ENCODE data around the gene DHH.

GRCh38 chr12:49064767-49065152, 29.8 kb downstream of the DHH start:
- TF ChIP-seq, protein P1, sequence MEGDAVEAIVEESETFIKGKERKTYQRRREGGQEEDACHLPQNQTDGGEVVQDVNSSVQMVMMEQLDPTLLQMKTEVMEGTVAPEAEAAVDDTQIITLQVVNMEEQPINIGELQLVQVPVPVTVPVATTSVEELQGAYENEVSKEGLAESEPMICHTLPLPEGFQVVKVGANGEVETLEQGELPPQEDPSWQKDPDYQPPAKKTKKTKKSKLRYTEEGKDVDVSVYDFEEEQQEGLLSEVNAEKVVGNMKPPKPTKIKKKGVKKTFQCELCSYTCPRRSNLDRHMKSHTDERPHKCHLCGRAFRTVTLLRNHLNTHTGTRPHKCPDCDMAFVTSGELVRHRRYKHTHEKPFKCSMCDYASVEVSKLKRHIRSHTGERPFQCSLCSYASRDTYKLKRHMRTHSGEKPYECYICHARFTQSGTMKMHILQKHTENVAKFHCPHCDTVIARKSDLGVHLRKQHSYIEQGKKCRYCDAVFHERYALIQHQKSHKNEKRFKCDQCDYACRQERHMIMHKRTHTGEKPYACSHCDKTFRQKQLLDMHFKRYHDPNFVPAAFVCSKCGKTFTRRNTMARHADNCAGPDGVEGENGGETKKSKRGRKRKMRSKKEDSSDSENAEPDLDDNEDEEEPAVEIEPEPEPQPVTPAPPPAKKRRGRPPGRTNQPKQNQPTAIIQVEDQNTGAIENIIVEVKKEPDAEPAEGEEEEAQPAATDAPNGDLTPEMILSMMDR (IDR thresholded peaks at IDR 0.05; ENCODE audit: poor library complexity): no peak
- TF ChIP-seq EZH2phosphoT487 (IDR thresholded peaks at IDR 0.05; ENCODE audit: low read depth, severe bottlenecking, unreplicated experiment) (no peak), EZH2 (IDR thresholded peaks at IDR 0.05; ENCODE audit: borderline replicate concordance) (no peak)
